BLaER1 treated with 17β-estradiol and CSF1 and Interleukin-3, amounts not matched to agents 10 nM and 100 nM (cell line): ENCODE results near the gene ANGEL2.

Source experiments
- H3K27ac ChIP-seq, 11 experiments: shearing (Covaris generic); formaldehyde crosslinking; 2 replicates each; pipeline ENCODE4 v1.8.1; 2022
- H3K27me3 ChIP-seq, 11 experiments: shearing (Covaris generic); formaldehyde crosslinking; 2 replicates each; pipeline ENCODE4 v1.8.1; 2022
- H3K36me3 ChIP-seq, 11 experiments: shearing (Covaris generic); formaldehyde crosslinking; 2 replicates each; pipeline ENCODE4 v1.8.1; 2022
- H3K4me1 ChIP-seq, 10 experiments: shearing (Covaris generic); formaldehyde crosslinking; 2 replicates each; pipeline ENCODE4 v1.8.1; 2022
- H3K4me2 ChIP-seq, 11 experiments: shearing (Covaris generic); formaldehyde crosslinking; 2 replicates each; pipeline ENCODE4 v1.8.1; 2022
- H3K4me3 ChIP-seq, 10 experiments: shearing (Covaris generic); formaldehyde crosslinking; 2 replicates each; pipeline ENCODE4 v1.8.1; 2022
- H3K9ac ChIP-seq, 11 experiments: shearing (Covaris generic); formaldehyde crosslinking; 2 replicates each; pipeline ENCODE4 v1.8.1; 2022
- H3K9me3 ChIP-seq, 11 experiments: shearing (Covaris generic); formaldehyde crosslinking; replicated peaks in 1 of 11; 2 replicates each; pipeline ENCODE4 v1.8.1; 2022
- H4K20me1 ChIP-seq, 11 experiments: shearing (Covaris generic); formaldehyde crosslinking; 2 replicates each; pipeline ENCODE4 v1.8.1; 2022
- Cebpa-rat ChIP-seq, 11 experiments: shearing (Covaris generic); IDR thresholded peaks; 2 replicates each; pipeline ENCODE4 v1.8.1; 2022

ANGEL2 gene

GRCh38 chr1:212946872-212947271, 68.8 kb downstream of the ANGEL2 start:
- Histone ChIP-seq H3K4me2 (peak overlapping the region in 4 of 11 experiments; percentile 18 to 60 (median 23); a peak in 5 of 22 replicates), H3K4me3 (no peak overlapping the region), H4K20me1 (peaks cover 0 to 1% (median 0%) of the 10 kb centered on the region in 11 experiments; a peak in 1 of 22 replicates), H3K9me3 (peaks cover 0 to 13% (median 0%) of the 10 kb centered on the region in 11 experiments; a peak in 4 of 22 replicates), H3K27ac (no peak overlapping the region), H3K9ac (no peak overlapping the region), H3K27me3 (peaks cover 0 to 27% (median 0%) of the 10 kb centered on the region in 11 experiments; a peak in 8 of 22 replicates), H3K36me3 (no peaks in the 10 kb centered on the region), H3K4me1 (peaks cover 11 to 51% (median 29%) of the 10 kb centered on the region in 10 experiments)
- TF ChIP-seq Cebpa-rat (IDR thresholded peaks at IDR 0.05) = no peak

GRCh38 chr1:212945463-212946160, 70.1 kb downstream of the ANGEL2 start:
- Histone ChIP-seq H3K27me3 (peaks cover 0 to 14% (median 0%) of the 10 kb centered on the region in 11 experiments; a peak in 6 of 22 replicates), H3K27ac (no peak overlapping the region), H3K4me2 (peak overlapping the region in 4 of 11 experiments; percentile 44 to 60 (median 51); a peak in 6 of 22 replicates), H3K4me1 (peaks cover 6 to 39% (median 21%) of the 10 kb centered on the region in 10 experiments; a peak in 17 of 20 replicates), H3K9me3 (peaks cover 3 to 18% (median 10%) of the 10 kb centered on the region in 11 experiments; a peak in 21 of 22 replicates), H3K36me3 (no peaks in the 10 kb centered on the region), H4K20me1 (no peaks in the 10 kb centered on the region), H3K9ac (no peak overlapping the region), H3K4me3 (no peak overlapping the region)
- TF ChIP-seq Cebpa-rat (IDR thresholded peaks at IDR 0.05) = no peak

GRCh38 chr1:212945056-212945455, 70.6 kb downstream of the ANGEL2 start:
- no peaks in the 10 kb centered on the region for H3K36me3 ChIP-seq
- no peak for TF ChIP-seq Cebpa-rat (IDR thresholded peaks at IDR 0.05)
- no peak overlapping the region for H3K4me3 ChIP-seq
- H3K27ac ChIP-seq = peak overlapping the region in 2 of 11 experiments; percentile 34; a peak in 4 of 22 replicates
- H3K4me2 ChIP-seq = peak overlapping the region in 5 of 11 experiments; percentile 44 to 58 (median 44); a peak in 9 of 22 replicates
- peaks cover 0 to 9% (median 0%) of the 10 kb centered on the region in 11 experiments; a peak in 6 of 22 replicates for H3K27me3 ChIP-seq
- H4K20me1 ChIP-seq = no peaks in the 10 kb centered on the region
- H3K9me3 ChIP-seq = peaks cover 9 to 24% (median 15%) of the 10 kb centered on the region in 11 experiments
- H3K4me1 ChIP-seq = peaks cover 4 to 38% (median 20%) of the 10 kb centered on the region in 10 experiments; a peak in 17 of 20 replicates
- no peak overlapping the region for H3K9ac ChIP-seq

- H3K4me1 ChIP-seq = peaks cover 0 to 36% (median 14%) of the 10 kb centered on the region in 10 experiments; a peak in 11 of 20 replicates
- H3K27ac ChIP-seq = peak overlapping the region in 3 of 11 experiments; percentile 10 to 34 (median 34); a peak in 4 of 22 replicates
- H3K9me3 ChIP-seq = peaks cover 13 to 30% (median 21%) of the 10 kb centered on the region in 11 experiments
- peak in 2 of 11 experiments; percentile 30 to 37; a peak in 2 of 22 replicates for TF ChIP-seq Cebpa-rat (IDR thresholded peaks at IDR 0.05)
- no peak overlapping the region for H3K4me3 ChIP-seq
- H4K20me1 ChIP-seq = no peaks in the 10 kb centered on the region
- peaks cover 0 to 2% (median 0%) of the 10 kb centered on the region in 11 experiments; a peak in 4 of 22 replicates for H3K27me3 ChIP-seq
- peak overlapping the region in 5 of 11 experiments; percentile 44 to 58 (median 44); a peak in 10 of 22 replicates for H3K4me2 ChIP-seq
- H3K9ac ChIP-seq = no peak overlapping the region
- H3K36me3 ChIP-seq = no peaks in the 10 kb centered on the region
Measured at GRCh38 chr1:212944229-212944901, 71.3 kb downstream of the ANGEL2 start.

- TF ChIP-seq Cebpa-rat (IDR thresholded peaks at IDR 0.05) = no peak
- Histone ChIP-seq H3K9me3 (peaks cover 14 to 34% (median 28%) of the 10 kb centered on the region in 11 experiments), H4K20me1 (no peaks in the 10 kb centered on the region), H3K27me3 (no peaks in the 10 kb centered on the region), H3K27ac (no peak overlapping the region), H3K36me3 (no peaks in the 10 kb centered on the region), H3K9ac (no peak overlapping the region), H3K4me2 (peak overlapping the region in 2 of 11 experiments; percentile 44 to 58; a peak in 3 of 22 replicates), H3K4me1 (peaks cover 0 to 36% (median 14%) of the 10 kb centered on the region in 10 experiments; a peak in 11 of 20 replicates), H3K4me3 (no peak overlapping the region)
Measured at GRCh38 chr1:212943393-212943710, 72.3 kb downstream of the ANGEL2 start.

- no peaks in the 10 kb centered on the region for H3K36me3 ChIP-seq
- no peak overlapping the region for H3K4me3 ChIP-seq
- peaks cover 0 to 36% (median 14%) of the 10 kb centered on the region in 10 experiments; a peak in 11 of 20 replicates for H3K4me1 ChIP-seq
- H3K9me3 ChIP-seq = peaks cover 14 to 31% (median 24%) of the 10 kb centered on the region in 11 experiments
- H3K27me3 ChIP-seq = no peaks in the 10 kb centered on the region
- no peaks in the 10 kb centered on the region for H4K20me1 ChIP-seq
- H3K27ac ChIP-seq = no peak overlapping the region
- H3K4me2 ChIP-seq = peak overlapping the region in 2 of 11 experiments; percentile 44 to 58; a peak in 3 of 22 replicates
- H3K9ac ChIP-seq = no peak overlapping the region
- TF ChIP-seq Cebpa-rat (IDR thresholded peaks at IDR 0.05) = no peak
Measured at GRCh38 chr1:212942679-212943392, 72.8 kb downstream of the ANGEL2 start.
